SH-SY5Y (cell line): ENCODE results near the gene CUL4B.

Experiments used
- GATA2 ChIP-seq: IDR thresholded peaks from 2 replicates; pipeline ENCODE4 v1.6.1; 2011; ENCODE audit warnings: mild to moderate bottlenecking, low read depth, low read length
- GATA3 ChIP-seq: IDR thresholded peaks from 2 replicates; pipeline ENCODE4 v1.6.1; 2011; ENCODE audit warnings: low read depth, mild to moderate bottlenecking, low read length, moderate library complexity

CUL4B gene

GRCh38 chrX:120485638-120486520, 74.9 kb downstream of the CUL4B start:
- TF ChIP-seq GATA3 (no peak), GATA2 (no peak)

DNA sequence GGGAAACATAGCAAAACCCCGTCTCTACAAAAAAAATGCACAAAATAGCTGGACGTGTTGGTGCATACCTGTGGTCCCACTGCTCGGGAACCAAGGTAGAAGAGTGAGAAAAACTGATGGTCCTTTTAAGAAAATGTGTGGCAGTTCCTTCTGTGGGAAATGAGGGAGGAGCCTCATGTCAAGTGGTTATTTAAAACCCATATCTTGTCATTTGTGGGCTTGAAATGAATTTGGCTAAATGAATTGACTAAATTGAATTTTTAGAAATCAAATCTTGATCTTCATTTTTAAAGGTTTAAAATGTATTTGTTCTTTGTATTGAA, 75.5 kb downstream of the CUL4B start:
- TF ChIP-seq GATA3 (no peak), GATA2 (no peak)

- TF ChIP-seq GATA3 (no peak), GATA2 (no peak)
These were observed 83.3 kb downstream of the CUL4B start for GRCh38 chrX:120477453-120477852.

- TF ChIP-seq GATA3, result no peak
These were observed 84.0 kb downstream of the CUL4B start for GRCh38 chrX:120476714-120477113.
